Measurements from ENCODE around the gene FAM20C. TPM values are rescaled to one million over a fixed set of nuclear protein-coding genes. Genes with fewer than 3 reads are reported as not detected.

Gene FAM20C
- total RNA-seq, 1 experiment from 2014 or later, result 62.4 TPM

GRCh38 chr7:297611-298374 is 105.4 kb downstream of the FAM20C start:
- CTCF ChIA-PET, result interaction anchor here (1.2 kb wide), 1 partner anchor 210 kb away, joined by 3 read pairs; no protein-coding TSS in a partner anchor
- peaks cover 15% of the 10 kb centered on the region for H3K27me3 ChIP-seq (ENCODE audit: control insufficient read depth, insufficient read depth, low read length)
- ATAC-seq, result no peak

GRCh38 chr7:298375-298702 is 106.0 kb downstream of the FAM20C start:
- intact Hi-C loops (cut with micrococcal nuclease; ENCODE audit: unreplicated experiment) (no loop called here), in situ Hi-C loops (cut with HindIII; ENCODE audit: low pct_unique_long_range_greater_than_20kb, low sequenced_read_pairs) (no loop called here)
- Histone ChIP-seq H3K9me3 (ENCODE audit: control insufficient read depth, insufficient read depth, low read depth, low read length) (no peaks in the 10 kb centered on the region), H3K36me3 (ENCODE audit: control insufficient read depth, insufficient read depth, low read length) (no peaks in the 10 kb centered on the region), H3K4me3 (ENCODE audit: low read depth in 2 of 2, low read length in 2 of 2) (no peak overlapping the region), H3K4me1 (ENCODE audit: control insufficient read depth, insufficient read depth, low read length) (no peaks in the 10 kb centered on the region; the same call in 1 of the 2 replicates), H3K27me3 (ENCODE audit: control insufficient read depth, insufficient read depth, low read length) (peaks cover 12% of the 10 kb centered on the region), H3K27ac (ENCODE audit: low read length) (no peak overlapping the region)
- DNase-seq (ENCODE audit: low read depth, low spot score) (no peak), ATAC-seq (no peak)
- POLR2A ChIA-PET, result no interaction called here
- CTCF ChIA-PET, result interaction anchor here (1.2 kb wide), 1 partner anchor 209 kb away, joined by 3 read pairs; no protein-coding TSS in a partner anchor
- no peak for TF ChIP-seq TCF7L2 (IDR thresholded peaks at IDR 0.05; ENCODE audit: low read depth, low read length)
- TF ChIP-seq CTCF (IDR thresholded peaks at IDR 0.05), result no peak
- TF ChIP-seq POLR2AphosphoS5 (IDR thresholded peaks at IDR 0.05; ENCODE audit: low read depth, low read length), result no peak
- TF ChIP-seq SIN3A (IDR thresholded peaks at IDR 0.05; ENCODE audit: borderline replicate concordance, insufficient read depth, low read depth, low read length), result no peak
- TF ChIP-seq REST (IDR thresholded peaks at IDR 0.05; ENCODE audit: insufficient read depth in 1 of 2, low read depth in 2 of 2, low read length in 1 of 2), result no peak
- no TSS peak for BruUV-seq (replicated peaks)

More at GRCh38 chr7:297611-298374, 105.4 kb downstream of the FAM20C start:
- TF ChIP-seq POLR2AphosphoS5 (IDR thresholded peaks at IDR 0.05; ENCODE audit: low read depth, low read length) (no peak), CTCF (IDR thresholded peaks at IDR 0.05) (no peak), TCF7L2 (IDR thresholded peaks at IDR 0.05; ENCODE audit: low read depth, low read length) (no peak), SIN3A (IDR thresholded peaks at IDR 0.05; ENCODE audit: borderline replicate concordance, insufficient read depth, low read depth, low read length) (no peak), REST (IDR thresholded peaks at IDR 0.05; ENCODE audit: insufficient read depth in 1 of 2, low read depth in 2 of 2, low read length in 1 of 2) (no peak)
- Histone ChIP-seq H3K4me3 (ENCODE audit: low read depth in 2 of 2, low read length in 2 of 2) (no peak overlapping the region), H3K36me3 (ENCODE audit: control insufficient read depth, insufficient read depth, low read length) (no peaks in the 10 kb centered on the region), H3K9me3 (ENCODE audit: control insufficient read depth, insufficient read depth, low read depth, low read length) (no peaks in the 10 kb centered on the region), H3K27ac (ENCODE audit: low read length) (no peak overlapping the region), H3K4me1 (ENCODE audit: control insufficient read depth, insufficient read depth, low read length) (no peaks in the 10 kb centered on the region; the same call in 1 of the 2 replicates)
- intact Hi-C loops (cut with micrococcal nuclease; ENCODE audit: unreplicated experiment), result no loop called here
- in situ Hi-C loops (cut with HindIII; ENCODE audit: low pct_unique_long_range_greater_than_20kb, low sequenced_read_pairs), result no loop called here
- POLR2A ChIA-PET, result no interaction called here
- no TSS peak for BruUV-seq (replicated peaks)
- DNase-seq (ENCODE audit: low read depth, low spot score), result no peak

Data from Panc1 (cell line).